HG03571 (cell line): ENCODE data around the gene ULK1.
"Not testable (repeated sequence)": the region's sequence is repeated elsewhere in the genome, so short reads cannot be mapped to it uniquely, and the experiment has no call there.

Experiments used
- ATAC-seq: cut with Tn5 transposase; IDR thresholded peaks from one replicate; pipeline ENCODE4 v1.9.1; 2021; ENCODE audit not compliant: unreplicated experiment

ULK1 gene

GRCh38 chr12:131861261-131862083 is 33.0 kb upstream of the ULK1 start:
- ATAC-seq, result no peak

GRCh38 chr12:131862084-131862441 is 32.4 kb upstream of the ULK1 start:
- no peak for ATAC-seq

GRCh38 chr12:131862600-131862993 is 31.8 kb upstream of the ULK1 start:
- ATAC-seq, result no peak

- ATAC-seq, result no peak
Observed at GRCh38 chr12:131862994-131863710, 31.3 kb upstream of the ULK1 start.

- ATAC-seq, result no peak
Observed at GRCh38 chr12:131863711-131864396, 30.6 kb upstream of the ULK1 start.

- ATAC-seq, result no peak
Observed at GRCh38 chr12:131864469-131864868, 30.0 kb upstream of the ULK1 start.

- ATAC-seq, result no peak
Observed at GRCh38 chr12:131865180-131865875, 29.1 kb upstream of the ULK1 start.

- no peak for ATAC-seq
Observed at GRCh38 chr12:131867471-131867870, 27.0 kb upstream of the ULK1 start.

- no peak for ATAC-seq
Observed at GRCh38 chr12:131867891-131868675, 26.3 kb upstream of the ULK1 start.

GRCh38 chr12:131869871-131870418 is 24.5 kb upstream of the ULK1 start:
- no peak for ATAC-seq

- no peak for ATAC-seq
Observed at GRCh38 chr12:131871677-131872076, 22.7 kb upstream of the ULK1 start.

- ATAC-seq, result no peak
Observed at GRCh38 chr12:131872154-131873051, 22.0 kb upstream of the ULK1 start.

- no peak for ATAC-seq
Observed at GRCh38 chr12:131873293-131873692, 21.1 kb upstream of the ULK1 start.

- not testable (repeated sequence) for ATAC-seq
Observed at GRCh38 chr12:131874972-131875371, 19.4 kb upstream of the ULK1 start.

- ATAC-seq, result not testable (repeated sequence)
Observed at GRCh38 chr12:131877216-131877615, 17.2 kb upstream of the ULK1 start.

GRCh38 chr12:131878436-131878835 is 16.0 kb upstream of the ULK1 start:
- ATAC-seq, result not testable (repeated sequence)

- no peak for ATAC-seq
Observed at GRCh38 chr12:131882804-131883520, 11.5 kb upstream of the ULK1 start.

GRCh38 chr12:131883521-131883900 is 10.9 kb upstream of the ULK1 start:
- ATAC-seq, result no peak
